HG03045 (cell line): ENCODE data around the gene CSNK2A2.

Experiments used
- ATAC-seq: cut with Tn5 transposase; IDR thresholded peaks from one replicate; pipeline ENCODE4 v1.9.1; 2021; ENCODE audit warnings: mild to moderate bottlenecking, moderate library complexity; ENCODE audit not compliant: unreplicated experiment

CSNK2A2 gene

DNA sequence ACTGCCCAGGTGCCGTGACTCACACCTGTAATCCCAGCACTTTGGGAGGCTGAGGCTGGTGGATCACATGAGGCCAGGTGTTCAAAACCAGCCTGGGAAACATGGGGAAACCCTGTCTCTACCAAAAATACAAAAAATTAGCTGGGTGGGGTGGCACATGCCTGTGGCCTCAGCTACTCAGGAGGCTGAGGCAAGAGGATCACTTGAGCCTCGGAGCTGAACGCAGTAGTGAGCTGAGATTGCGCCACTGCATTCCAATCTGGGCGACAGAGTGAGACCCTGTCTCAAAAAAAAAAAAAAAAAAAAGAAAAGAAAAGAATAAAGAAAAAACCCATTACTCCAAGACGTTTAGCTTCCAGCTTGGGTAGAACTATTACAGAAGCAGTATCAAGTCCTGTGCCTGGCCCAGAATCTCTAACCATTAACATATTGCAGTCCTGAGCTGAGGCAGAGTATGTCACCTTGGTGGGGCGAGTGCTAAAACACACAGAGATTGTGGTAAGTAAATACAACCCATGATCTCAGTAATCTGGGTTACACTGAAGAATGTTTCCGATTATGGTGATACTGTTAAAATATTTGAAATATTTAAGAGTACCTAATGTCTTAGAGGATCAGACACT, 45.5 kb downstream of the CSNK2A2 start:
- no peak for ATAC-seq

DNA sequence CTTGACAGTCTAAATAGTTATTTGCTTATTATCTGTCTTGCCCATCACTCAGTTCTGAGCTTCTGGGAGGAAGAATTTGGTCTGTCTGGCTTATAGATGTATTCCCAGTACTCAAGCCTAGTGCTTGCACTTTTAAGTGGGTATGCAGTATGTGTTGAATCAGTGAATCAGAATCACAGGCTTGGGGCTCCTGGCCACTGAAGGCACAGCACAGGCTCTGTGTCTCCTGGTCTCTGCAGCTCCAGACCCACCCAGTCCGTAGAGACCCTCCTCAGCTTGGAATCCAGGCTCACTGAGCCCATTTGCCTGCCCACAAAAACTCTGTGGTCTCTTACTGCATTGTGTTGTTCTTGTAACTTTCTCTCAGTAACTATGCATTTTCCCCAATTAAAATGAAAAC, 49.4 kb downstream of the CSNK2A2 start:
- no peak for ATAC-seq

DNA sequence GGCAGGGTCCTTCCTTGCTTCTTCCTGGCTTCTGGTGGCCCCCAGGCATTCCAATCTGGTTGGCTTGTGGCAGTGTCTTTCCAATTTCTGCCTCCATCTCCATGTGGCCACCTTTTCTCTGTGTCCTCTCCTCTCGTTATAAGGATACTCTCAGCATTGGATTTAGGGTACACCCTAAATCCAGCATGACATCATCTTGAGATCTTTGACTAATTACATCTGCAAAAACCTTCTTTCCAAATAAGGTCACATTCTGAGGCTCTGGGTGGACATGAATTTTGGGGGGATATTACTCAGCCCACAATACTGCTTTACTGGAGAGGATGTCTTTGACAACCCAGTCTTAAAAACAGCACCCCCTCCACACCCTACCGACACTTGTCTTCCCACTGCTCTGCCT, 49.8 kb downstream of the CSNK2A2 start:
- no peak for ATAC-seq

DNA sequence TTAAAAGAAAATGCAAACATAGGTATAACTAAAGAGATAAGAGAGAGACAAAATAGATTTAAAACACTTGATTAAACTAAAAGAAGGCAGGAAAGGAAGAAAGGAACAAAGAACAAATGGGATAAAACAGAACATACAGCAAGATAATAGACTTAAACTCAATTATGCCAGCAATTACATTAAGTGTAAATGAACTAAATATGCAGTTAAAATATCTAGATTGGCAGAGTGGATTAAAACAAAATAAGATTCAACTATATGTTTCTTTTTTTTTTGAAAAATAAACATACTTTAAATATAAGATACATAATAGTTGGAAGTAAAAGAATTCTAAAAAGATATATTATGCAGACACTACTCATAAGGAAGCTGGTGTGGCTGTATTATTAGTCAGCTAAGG, 59.1 kb downstream of the CSNK2A2 start:
- ATAC-seq: no peak

DNA sequence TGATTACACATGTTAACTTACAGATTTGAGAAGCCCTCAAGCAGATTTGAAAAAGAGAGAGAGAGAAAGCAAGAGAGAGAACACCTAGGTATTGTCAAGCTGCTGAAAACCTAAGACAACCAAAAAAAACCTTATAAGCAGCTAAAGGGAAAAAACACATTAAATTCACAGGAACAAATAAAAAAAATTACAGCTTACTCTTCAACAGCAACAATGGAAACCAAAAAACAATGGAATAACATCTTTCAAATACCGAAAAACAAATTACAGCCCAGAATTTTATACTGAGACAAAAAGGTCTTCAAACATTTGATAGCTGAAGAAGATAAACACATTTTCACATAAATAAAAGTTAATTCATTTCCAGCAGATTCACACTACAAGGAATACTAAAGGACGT, 60.3 kb downstream of the CSNK2A2 start:
- no peak for ATAC-seq

DNA sequence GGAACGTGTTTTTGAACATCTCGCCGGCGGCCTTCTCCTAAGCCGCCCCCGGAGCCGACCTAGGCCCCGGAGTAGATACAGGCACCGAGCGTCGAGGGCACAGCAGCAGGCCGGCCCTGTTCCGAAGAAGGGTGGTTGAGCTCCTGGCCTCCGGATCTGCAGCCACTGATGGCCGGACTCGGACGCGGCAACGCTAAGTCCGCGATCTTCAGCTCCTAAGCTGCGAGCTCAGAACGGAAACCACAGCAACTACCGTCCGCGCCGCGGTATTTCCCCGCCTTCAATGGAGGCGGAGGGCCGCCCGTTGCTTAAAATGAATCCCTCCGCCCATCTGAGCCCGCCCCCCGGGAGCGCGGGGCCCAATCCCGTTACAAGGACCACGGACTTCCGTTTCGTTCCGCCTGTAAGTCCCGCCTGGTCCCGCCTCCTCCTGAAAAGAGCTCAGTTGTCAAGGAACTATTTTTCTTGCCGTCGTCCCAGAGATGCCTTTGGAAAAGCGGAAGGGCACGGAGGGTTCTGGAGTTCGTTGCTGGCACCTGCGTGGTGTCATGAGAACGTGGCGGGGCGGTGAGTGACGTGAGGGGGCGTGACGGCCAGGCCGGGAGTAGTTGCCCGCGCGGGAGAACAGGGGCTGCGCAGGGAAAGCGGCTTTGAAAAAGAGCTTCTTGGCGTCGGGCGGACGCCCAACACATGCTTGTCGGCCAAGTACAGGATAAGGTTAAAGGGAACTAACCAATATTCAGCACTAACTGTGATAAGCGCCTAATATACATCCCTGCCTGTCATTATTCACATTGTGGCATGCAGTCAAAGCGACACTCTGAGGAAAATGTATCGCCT, 68.6 kb downstream of the CSNK2A2 start, which contains the start of gene CFAP20:
Gene CFAP20 (minus strand): TSS at position 285 of the 840 bp plus-strand sequence. CDS start 266 bp downstream, at position 19.
- peak; percentile 92 for ATAC-seq

DNA sequence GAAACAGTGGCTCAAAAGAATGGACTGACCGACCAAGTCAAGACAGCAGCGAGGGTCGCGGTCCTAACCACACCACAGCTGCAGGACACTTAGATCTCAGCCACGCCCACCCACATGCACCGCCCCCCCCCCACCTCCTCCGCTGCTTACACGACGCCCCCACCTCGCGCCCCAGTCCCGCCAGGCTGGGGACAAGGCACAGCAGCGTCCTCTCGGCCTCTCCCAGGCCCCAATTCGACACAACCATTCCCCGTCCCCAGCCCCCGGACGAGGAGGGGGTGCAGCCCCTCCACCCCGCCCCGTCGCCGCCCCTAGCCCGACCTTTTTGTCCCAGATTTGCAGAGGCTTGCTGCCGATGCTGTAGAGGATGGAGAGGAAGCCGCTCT, 69.2 kb downstream of the CSNK2A2 start:
- ATAC-seq: peak; percentile 2

DNA sequence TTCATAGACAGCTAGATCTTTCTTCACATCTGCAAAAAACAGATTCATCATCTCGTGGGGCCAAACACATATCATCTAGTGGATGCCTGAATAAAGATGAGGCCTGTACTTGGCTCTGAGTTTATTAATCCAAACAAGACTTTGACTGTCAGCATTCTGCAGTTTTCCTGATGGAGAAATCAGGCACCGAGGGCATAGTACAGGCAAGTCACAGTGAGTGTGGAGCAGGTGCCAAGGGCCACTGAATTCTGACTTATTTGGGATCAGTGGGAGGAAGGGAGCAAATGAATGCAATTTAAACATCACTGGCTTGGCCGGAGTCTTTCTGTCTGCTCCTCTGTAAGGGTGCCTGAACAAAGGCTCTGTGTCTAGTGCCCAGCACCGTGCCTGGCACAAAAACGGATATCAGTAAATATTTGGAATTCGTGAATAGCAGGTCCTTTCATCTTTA, 69.7 kb downstream of the CSNK2A2 start:
- ATAC-seq: no peak

DNA sequence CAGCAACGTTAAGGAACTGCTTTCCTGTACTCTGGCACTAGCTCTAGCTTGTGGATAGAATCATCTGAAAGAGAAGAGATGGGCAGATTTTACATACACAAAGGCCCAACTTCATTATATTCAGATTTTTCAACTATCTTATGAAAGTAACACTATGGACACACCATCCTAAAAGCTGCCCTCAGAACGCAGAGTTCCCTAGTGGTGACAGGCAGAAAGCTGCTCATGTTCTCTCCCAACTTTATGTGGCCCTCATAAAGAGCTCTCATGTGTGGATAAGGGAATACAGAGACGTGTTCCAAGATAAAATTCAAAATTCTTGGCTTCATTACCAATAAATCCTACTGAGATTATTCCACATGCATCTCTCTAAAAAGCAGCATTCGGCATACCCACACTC, 70.3 kb downstream of the CSNK2A2 start:
- no peak for ATAC-seq

DNA sequence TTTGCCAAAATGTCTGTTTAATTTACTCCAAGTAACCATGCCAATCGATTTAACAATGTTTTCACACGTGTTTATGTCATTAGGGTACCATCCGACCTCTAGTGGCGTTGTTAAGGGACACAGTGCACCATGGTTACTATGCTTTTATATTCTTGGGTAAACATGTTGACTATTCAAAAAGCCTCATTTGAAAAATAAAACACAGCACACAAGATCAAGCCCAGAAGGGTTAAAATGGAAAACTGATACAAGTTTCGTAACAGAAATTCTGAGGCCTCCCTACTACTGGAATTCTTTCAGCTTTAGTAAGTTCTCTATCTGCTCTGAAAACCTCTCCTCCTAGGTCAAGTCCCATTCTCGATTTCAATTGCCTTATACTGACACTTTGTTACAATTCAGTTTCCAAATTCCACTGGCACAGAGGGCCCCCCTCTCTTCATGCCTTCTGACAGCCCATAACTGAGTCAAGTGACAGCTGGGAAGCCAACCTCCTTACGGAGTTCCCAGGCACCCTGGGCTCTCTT, 70.8 kb downstream of the CSNK2A2 start:
- ATAC-seq: no peak

DNA sequence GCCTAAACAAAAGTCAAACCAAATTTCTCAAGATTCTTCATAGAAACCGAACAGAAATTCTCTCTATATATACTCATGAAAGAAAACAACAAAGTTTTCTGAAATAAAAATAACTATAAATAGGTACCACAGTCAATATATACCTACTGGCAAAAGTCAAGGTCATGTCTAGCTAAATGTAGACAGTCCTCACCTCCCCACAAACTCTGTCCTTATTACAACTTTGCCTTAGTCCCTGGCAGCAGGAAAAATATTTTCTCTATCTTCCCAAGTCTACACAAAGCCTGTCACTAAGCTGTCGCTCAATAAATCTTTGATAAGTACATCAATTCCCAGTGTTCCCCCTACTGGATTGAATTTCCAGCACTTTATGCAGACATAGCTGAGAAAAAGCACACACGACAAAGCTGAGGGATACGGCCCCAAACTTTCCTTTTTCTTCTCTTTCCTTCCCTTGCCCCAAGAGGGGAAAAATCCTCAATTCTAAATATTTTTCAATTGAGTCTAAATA, 71.4 kb downstream of the CSNK2A2 start:
- no peak for ATAC-seq

DNA sequence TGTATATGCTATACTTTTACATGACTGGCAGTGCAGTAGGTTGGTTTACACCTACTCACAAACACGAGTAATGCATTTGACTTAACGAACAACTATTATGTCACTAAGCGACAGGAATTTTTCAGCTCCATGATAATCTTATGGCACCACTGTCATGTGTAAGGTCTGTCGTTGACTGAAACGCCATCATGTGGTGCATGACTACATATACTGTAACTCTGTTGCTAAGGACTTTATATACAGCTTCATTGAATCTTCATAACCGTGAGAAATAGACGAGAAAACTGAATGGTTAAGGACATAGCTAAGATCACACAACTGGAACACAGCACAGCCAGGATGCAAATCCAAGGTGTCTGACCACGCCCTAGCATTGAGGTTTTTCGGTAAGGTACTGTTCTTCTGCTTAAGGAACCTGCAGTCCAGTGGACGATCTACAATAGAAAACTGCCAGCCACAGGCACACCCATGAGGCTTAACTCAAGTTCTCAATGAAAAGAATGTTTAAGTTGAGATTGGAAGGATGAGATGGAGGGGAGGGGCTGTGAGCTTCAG, 72.0 kb downstream of the CSNK2A2 start:
- no peak for ATAC-seq

DNA sequence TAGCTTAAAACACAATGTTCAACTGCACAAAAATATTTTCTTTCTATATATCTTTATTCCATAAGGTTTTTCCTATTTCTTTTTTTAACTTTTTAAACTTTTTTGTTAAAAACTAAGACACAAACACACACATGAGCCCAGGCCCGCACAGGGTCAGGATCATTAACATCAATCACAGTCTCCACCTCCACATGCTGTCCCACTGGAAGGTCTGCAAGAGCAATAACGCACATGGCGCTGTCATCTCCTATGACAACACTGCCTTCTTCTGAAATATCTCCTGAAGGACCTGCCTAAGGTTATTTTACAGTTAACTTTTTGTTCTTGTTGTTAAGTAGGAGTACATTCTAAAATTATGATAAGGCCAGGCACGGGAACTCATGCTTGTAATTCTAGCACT, 72.9 kb downstream of the CSNK2A2 start:
- no peak for ATAC-seq

DNA sequence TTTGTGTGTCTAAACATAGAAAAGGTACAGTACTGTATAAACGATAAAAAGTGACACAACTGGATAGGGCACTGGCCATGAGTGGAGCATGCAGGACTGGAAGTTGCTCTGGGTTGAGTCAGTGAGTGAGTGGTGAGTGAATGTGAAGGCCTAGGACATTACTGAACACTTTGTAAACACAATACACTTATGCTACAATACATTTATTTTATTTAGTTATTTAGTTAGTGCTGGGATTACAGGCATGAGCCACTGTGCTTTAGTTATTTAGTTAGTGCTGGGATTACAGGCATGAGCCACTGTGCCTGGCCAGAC, 73.3 kb downstream of the CSNK2A2 start:
- ATAC-seq: no peak

DNA sequence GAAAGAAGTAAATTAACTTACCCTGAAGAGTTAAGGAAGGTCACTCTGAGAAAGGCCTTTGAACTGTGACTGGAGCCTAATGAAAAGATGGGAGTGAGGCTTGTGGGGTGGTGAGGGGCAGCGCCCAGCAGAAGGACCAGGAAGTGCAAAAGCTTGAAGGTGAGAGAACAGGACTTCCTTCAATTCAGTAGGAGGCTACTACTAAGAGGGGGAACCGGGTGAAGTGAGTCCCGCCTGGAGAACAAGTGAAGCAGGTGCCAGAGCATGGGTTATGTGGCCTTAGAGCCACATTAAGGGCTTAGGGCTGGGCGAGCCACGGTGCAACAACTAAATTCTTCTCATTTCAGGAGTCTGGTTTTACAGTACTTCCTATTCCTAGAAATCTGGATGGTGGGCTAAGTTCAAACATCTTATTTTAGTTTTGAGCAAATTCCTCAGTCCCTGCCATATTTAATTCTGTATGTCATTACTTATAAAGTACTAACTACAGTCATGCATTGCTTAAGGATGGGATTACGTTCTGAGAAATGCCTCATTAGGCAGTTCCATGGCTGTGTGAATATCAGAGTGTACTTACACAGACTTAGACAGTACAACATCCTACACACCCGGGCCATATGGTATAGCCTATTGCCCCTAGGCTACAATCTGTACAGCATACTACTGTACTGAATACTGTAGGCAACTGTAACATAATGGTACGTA, 73.9 kb downstream of the CSNK2A2 start:
- no peak for ATAC-seq

DNA sequence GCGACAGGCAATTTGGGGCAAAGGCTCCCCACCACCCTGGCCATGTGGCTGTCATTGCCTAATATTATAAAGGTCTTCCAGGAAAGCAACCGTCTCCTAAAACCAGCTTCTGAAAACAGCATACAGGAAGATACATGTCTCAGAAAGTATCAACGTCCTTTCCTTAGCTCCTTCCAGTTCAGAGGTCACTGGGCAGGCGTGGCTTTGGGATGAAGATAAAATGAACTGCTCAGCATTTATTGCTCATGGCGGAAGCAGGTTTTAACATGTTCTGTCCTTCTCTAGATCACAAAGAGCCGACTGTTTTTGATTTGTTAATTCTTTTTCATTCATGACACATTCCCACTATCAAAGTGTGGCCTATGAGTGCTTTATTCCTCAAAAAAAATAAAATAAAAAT, 76.8 kb downstream of the CSNK2A2 start:
- no peak for ATAC-seq

DNA sequence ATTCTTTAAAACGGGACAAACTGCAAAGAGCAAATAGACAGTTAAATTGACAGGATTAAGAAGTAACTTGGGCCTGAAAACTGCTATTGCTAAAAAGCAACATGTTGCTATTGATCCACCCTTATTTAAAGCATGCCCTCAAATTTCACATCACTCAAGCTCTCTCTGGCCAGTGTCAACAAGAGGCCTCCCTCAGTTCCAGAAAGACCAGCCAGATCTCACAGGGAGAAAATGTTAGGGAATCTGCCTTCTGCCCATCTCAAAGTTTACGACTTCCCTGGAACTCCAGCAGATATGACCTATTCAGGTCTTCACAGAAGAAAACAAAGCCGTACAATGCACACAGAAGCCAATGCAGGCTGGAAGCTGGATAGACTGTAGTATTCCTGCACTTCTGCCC, 77.7 kb downstream of the CSNK2A2 start:
- no peak for ATAC-seq

DNA sequence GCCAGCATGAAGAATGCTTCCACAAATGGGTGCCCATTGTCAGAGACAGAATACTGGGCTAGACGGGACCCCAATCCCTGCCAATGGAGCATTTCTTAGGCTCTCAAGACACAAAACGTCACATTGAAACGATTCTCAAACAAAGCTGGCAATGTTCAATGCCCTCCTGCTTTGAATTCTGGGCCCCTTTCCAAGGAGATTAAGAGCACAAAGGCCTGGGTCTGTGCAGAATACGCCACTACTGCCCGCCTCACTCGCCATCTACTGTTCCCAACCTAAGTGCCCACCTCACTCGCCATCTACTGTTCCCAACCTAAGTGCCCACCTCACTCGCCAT, 78.4 kb downstream of the CSNK2A2 start:
- ATAC-seq: no peak

DNA sequence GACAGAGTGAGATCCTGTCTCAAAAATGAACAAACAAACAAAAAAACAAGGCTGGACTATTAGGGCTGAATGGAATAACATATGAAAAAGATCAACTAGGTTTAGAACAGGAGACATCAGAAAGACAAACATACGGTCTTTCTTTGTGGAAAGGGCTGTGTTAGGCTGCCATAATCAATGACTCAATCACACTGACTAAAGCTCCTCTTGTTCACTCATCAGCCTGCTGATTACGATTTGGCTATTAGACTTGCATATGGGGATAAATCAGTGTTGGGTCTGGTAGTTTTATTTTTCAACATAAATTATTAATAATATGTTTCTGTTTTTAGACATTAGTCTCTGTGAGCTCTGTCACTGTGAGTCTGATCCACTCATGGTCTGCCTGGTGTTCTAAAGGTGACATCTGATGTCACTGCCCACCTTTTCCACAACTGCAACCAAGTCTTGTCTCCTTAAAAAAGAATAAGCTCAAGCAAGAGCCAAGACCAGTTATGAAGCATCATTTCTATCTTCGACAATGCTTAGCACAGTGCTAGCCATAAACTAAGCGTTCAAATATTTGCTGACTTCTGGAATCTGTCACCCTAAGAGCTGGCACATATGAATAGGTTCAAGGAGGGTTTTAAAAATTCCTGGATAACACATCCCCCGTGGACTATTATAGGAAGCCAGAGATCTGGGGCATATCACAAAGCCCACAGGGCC, 79.0 kb downstream of the CSNK2A2 start:
- ATAC-seq: no peak

DNA sequence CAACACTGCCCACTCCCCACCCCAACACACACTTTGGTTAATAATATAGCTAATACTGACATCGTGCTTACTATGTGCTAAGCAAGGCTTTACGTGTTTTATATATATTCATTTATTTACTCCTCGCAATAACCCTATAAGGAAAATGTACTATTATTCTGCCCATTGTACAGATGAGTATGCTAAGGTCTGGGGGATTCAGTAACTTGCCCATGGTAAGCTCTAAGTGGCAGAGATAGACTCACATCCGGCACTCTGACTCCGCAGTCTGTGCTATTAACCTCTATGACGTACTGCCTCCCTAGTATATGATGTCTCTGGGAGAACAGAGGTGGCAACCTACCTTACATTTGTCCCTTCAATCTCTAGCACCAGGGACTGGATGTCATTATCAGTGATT, 81.4 kb downstream of the CSNK2A2 start:
- no peak for ATAC-seq

DNA sequence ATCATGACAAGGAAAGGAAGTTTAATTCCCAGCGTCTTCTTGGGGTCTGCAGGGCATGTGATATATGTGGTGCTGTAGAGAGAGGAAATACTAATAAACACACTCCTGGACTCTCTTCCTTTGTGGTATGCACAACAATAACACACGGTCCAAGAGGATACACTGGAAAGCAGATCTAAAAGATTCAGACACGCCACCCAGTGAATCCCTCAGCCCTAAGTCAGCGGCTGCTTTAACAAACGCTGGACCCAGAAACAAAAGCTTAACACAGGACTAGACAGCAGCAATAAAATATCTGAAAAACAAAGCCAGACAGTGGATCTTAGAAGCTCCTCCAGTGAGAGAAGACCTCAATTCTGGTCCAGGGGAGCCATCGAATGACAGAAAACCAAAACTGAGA, 81.8 kb downstream of the CSNK2A2 start:
- no peak for ATAC-seq
